Upper lobe of left lung (tissue), 6 donors: ENCODE results near the gene SETD6. TPM values are rescaled to one million over a fixed set of nuclear protein-coding genes. Genes with fewer than 3 reads are reported as not detected.
"Not testable (repeated sequence)": the region's sequence is repeated elsewhere in the genome, so short reads cannot be mapped to it uniquely, and the experiment has no call there.

Experiments used
- ATAC-seq, 2 donors: fragments of 200-7000 bp; cut with Tn5 transposase; one replicate each; pipeline ENCODE4 v1.9.1; 2022; ENCODE audit warnings: mild to moderate bottlenecking in 2 of 2, moderate library complexity in 2 of 2; ENCODE audit not compliant: low FRiP score in 2 of 2
- DNase-seq, 2 donors: peaks; one replicate each; pipeline ENCODE4 v3.0.0-alpha.2; 2019 to 2020
- H3K27ac ChIP-seq, 4 donors: fragments of 200-600 bp; sonication (generic); one replicate each; pipeline ENCODE4 v1.5.1; 2016 to 2019
- H3K27me3 ChIP-seq, 4 donors: fragments of 200-600 bp; sonication (generic); one replicate each; pipeline ENCODE4 v1.5.1; 2017 to 2019
- H3K36me3 ChIP-seq, 4 donors: fragments of 200-600 bp; sonication (generic); one replicate each; pipeline ENCODE4 v1.5.1; 2016 to 2019
- H3K4me1 ChIP-seq, 4 donors: fragments of 200-600 bp; sonication (generic); one replicate each; pipeline ENCODE4 v1.5.1; 2018 to 2019
- H3K4me3 ChIP-seq, 4 donors: fragments of 200-600 bp; sonication (generic); one replicate each; pipeline ENCODE4 v1.5.1; 2017 to 2019; ENCODE audit warnings: mild to moderate bottlenecking in 2 of 4, moderate library complexity in 1 of 4
- H3K9me3 ChIP-seq, 4 donors: fragments of 200-600 bp; sonication (generic); one replicate each; pipeline ENCODE4 v1.5.1; 2018 to 2019
- CTCF ChIP-seq, 6 experiments: fragments of 450-650 bp in 4 of 6; fragments of 200-600 bp in 2 of 6; sonication (generic) in 2 of 6; IDR thresholded peaks; one replicate each; pipeline ENCODE4 v1.5.1; 2016 to 2019; ENCODE audit warnings: antibody characterized with exemption in 6 of 6
- EP300 ChIP-seq, 4 donors: sonication (generic); formaldehyde crosslinking; IDR thresholded peaks; one replicate each; pipeline ENCODE4 v1.5.1; 2017; ENCODE audit warnings: antibody characterized with exemption in 4 of 4, control low read depth in 2 of 4
- POLR2A ChIP-seq, 4 donors: fragments of 450-650 bp; IDR thresholded peaks; one replicate each; pipeline ENCODE4 v1.5.1; 2016 to 2017; ENCODE audit warnings: antibody characterized with exemption in 4 of 4, mild to moderate bottlenecking in 2 of 4
- POLR2AphosphoS5 ChIP-seq, 2 donors: sonication (generic); formaldehyde crosslinking; IDR thresholded peaks; one replicate each; pipeline ENCODE4 v1.5.1; 2017; ENCODE audit warnings: antibody characterized with exemption in 2 of 2
- WGBS, 2 donors: methylation state at CpG; one replicate each; pipeline ENCODE4 v1.1.5; 2017 to 2018; 5-methylcytosine and 5-hydroxymethylcytosine counted together
- small RNA-seq, 4 donors: library from RNA; depleted of rRNA; stranded (forward); fragments of <200 nt; gene quantifications; one replicate each; pipeline ENCODE3, GENCODE V24; 2016
- total RNA-seq, 6 donors: library from RNA; depleted of rRNA in 4 of 6; stranded (reverse); fragments of >200 nt in 4 of 6; gene quantifications; one replicate each; pipeline versions ENCODE4 v1.1.0 to v1.2.1, GENCODE V29; 2016 to 2021
- donor health status: DM: no; HTN: no; CAD: no; lungs with moderate emphysema.
- donor health status: DM: no; HTN: yes; CAD: no; lungs with severe emphysema.

Gene SETD6
- total RNA-seq, 6 donors from 2014 or later: 17.3 to 78.6 (median 31.7) TPM

- Histone ChIP-seq H3K36me3 (peaks cover 55 to 95% (median 73%) of the 10 kb centered on the region in 4 donors), H3K4me3 (no peak overlapping the region), H3K9me3 (no peaks in the 10 kb centered on the region), H3K4me1 (no peaks in the 10 kb centered on the region), H3K27me3 (no peaks in the 10 kb centered on the region), H3K27ac (no peak overlapping the region)
- ATAC-seq (no peak), DNase-seq (no peak)
- 87 to 91% methylated on average over 2 of the region's 2 CpGs for WGBS, 2 donors
- TF ChIP-seq POLR2AphosphoS5 (IDR thresholded peaks at IDR 0.05) (no peak), CTCF (IDR thresholded peaks at IDR 0.05) (no peak), POLR2A (IDR thresholded peaks at IDR 0.05) (no peak), EP300 (IDR thresholded peaks at IDR 0.05) (no peak)
Observed at GRCh38 chr16:58556678-58557077, 41.4 kb downstream of the SETD6 start.

GRCh38 chr16:58563235-58563634 lies 47.9 kb downstream of the SETD6 start:
- Histone ChIP-seq H3K27me3 (no peaks in the 10 kb centered on the region), H3K9me3 (no peaks in the 10 kb centered on the region), H3K4me3 (no peak overlapping the region), H3K36me3 (peaks cover 15 to 77% (median 44%) of the 10 kb centered on the region in 4 donors), H3K4me1 (no peaks in the 10 kb centered on the region), H3K27ac (no peak overlapping the region)
- TF ChIP-seq POLR2A (IDR thresholded peaks at IDR 0.05) (no peak), EP300 (IDR thresholded peaks at IDR 0.05) (no peak), CTCF (IDR thresholded peaks at IDR 0.05) (no peak), POLR2AphosphoS5 (IDR thresholded peaks at IDR 0.05) (no peak)
- DNase-seq (no peak), ATAC-seq (no peak)

GRCh38 chr16:58563775-58564174 lies 48.5 kb downstream of the SETD6 start:
- Histone ChIP-seq H3K27ac (no peak overlapping the region), H3K9me3 (no peaks in the 10 kb centered on the region), H3K27me3 (no peaks in the 10 kb centered on the region), H3K36me3 (peaks cover 12 to 76% (median 43%) of the 10 kb centered on the region in 4 donors), H3K4me3 (no peak overlapping the region), H3K4me1 (no peaks in the 10 kb centered on the region)
- DNase-seq (no peak), ATAC-seq (no peak)
- 82 to 98% methylated on average over 4 of the region's 4 CpGs for WGBS, 2 donors
- TF ChIP-seq CTCF (IDR thresholded peaks at IDR 0.05): no peak
- no peak for TF ChIP-seq POLR2AphosphoS5 (IDR thresholded peaks at IDR 0.05)
- TF ChIP-seq POLR2A (IDR thresholded peaks at IDR 0.05): no peak
- TF ChIP-seq EP300 (IDR thresholded peaks at IDR 0.05): no peak

GRCh38 chr16:58565697-58566096 lies 50.4 kb downstream of the SETD6 start:
- not testable (repeated sequence) for ATAC-seq, DNase-seq, H3K4me1 ChIP-seq, H3K4me3 ChIP-seq, H3K9me3 ChIP-seq, H3K27ac ChIP-seq, H3K27me3 ChIP-seq
- peaks cover 0 to 75% (median 39%) of the 10 kb centered on the region in 4 donors for H3K36me3 ChIP-seq
- WGBS, 2 donors: 92 to 98% methylated on average over 4 of the region's 4 CpGs

Small RNA genes lying within 50 kb of the gene (small RNA-seq; reads per million reads assigned to genes)
- gene RNU6-103P (0 reads per million in 4 donors), gene SNORA46 (53.8 to 116 (median 83.8) reads per million in 4 donors), gene SNORA50A (0 reads per million in 4 donors)

Other genes starting within 250 kb of the SETD6 start
- gene PRSS54, start 220.5 kb upstream of the SETD6 start, total RNA-seq: not detected
- 1 to 10 TPM; 1.0 to 4.0 (median 2.9) TPM for gene GINS3, start 123.0 kb upstream of the SETD6 start, total RNA-seq
- 10 to 100 TPM; 25.1 to 81.0 (median 30.5) TPM for gene NDRG4, start 15.4 kb upstream of the SETD6 start, total RNA-seq
- 100 to 1,000 TPM in 5 of 6 donors, 10 to 100 TPM in 1; 78.9 to 158 (median 151) TPM for gene CNOT1, start 114.3 kb downstream of the SETD6 start, total RNA-seq
- gene SLC38A7, start 169.3 kb downstream of the SETD6 start, total RNA-seq: 10 to 100 TPM in 5 of 6 donors, 1 to 10 TPM in 1; 6.5 to 34.6 (median 22.4) TPM
- gene GOT2, start 218.8 kb downstream of the SETD6 start, total RNA-seq: 10 to 100 TPM; 28.4 to 52.9 (median 47.2) TPM